Neural cell (in vitro differentiated cells): Measurements from ENCODE around the gene DACT2. TPM values are rescaled to one million over a fixed set of nuclear protein-coding genes. Genes with fewer than 3 reads are reported as not detected.

ENCODE experiments used
- H2AFZ ChIP-seq: fragments of 200-600, 300-800 bp; sonication (generic), shearing (Covaris generic); 2 replicates; pipeline ENCODE4 v1.6.0; 2014; ENCODE audit warnings: low read depth, mild to moderate bottlenecking, antibody characterized with exemption, low read length, moderate library complexity
- H3F3A ChIP-seq: fragments of 200-600 bp; shearing (Covaris generic); 2 replicates; pipeline ENCODE4 v1.6.1; 2016; ENCODE audit warnings: mild to moderate bottlenecking, moderate library complexity, mixed read lengths, antibody characterized with exemption, low read length; ENCODE audit not compliant: insufficient read depth, poor library complexity, severe bottlenecking
- H3K27ac ChIP-seq: fragments of 200-600, 300-800 bp; sonication (generic), shearing (Covaris generic); 2 replicates; pipeline ENCODE4 v1.5.1; 2014; ENCODE audit warnings: mild to moderate bottlenecking, low read length, moderate library complexity
- H3K27me3 ChIP-seq: fragments of 300-800, 200-600 bp; sonication (generic), shearing (Covaris generic); 2 replicates; pipeline ENCODE4 v1.6.0; 2014; ENCODE audit warnings: mild to moderate bottlenecking, low read depth, low read length, moderate library complexity; ENCODE audit not compliant: insufficient read depth
- H3K36me3 ChIP-seq: fragments of 300-800, 200-600 bp; sonication (generic), shearing (Covaris generic); 2 replicates; pipeline ENCODE4 v1.5.1; 2014; ENCODE audit warnings: mild to moderate bottlenecking, antibody characterized with exemption, low read length, moderate library complexity; ENCODE audit not compliant: insufficient read depth
- H3K4me2 ChIP-seq: fragments of 300-800, 200-600 bp; sonication (generic), shearing (Covaris generic); 2 replicates; pipeline ENCODE4 v1.6.0; 2014; ENCODE audit warnings: mild to moderate bottlenecking, low read length
- H3K4me3 ChIP-seq: fragments of 300-800, 200-600 bp; sonication (generic), shearing (Covaris generic); 2 replicates; pipeline ENCODE4 v1.5.1; 2014; ENCODE audit warnings: mild to moderate bottlenecking, low read length, moderate library complexity
- H3K79me2 ChIP-seq: fragments of 200-600 bp; shearing (Covaris generic); replicated peaks from 2 replicates; pipeline ENCODE4 v1.6.0; 2014; ENCODE audit warnings: mild to moderate bottlenecking, low read length, moderate library complexity; ENCODE audit not compliant: insufficient read depth
- H3K9ac ChIP-seq: fragments of 300-800, 200-600 bp; sonication (generic), shearing (Covaris generic); 2 replicates; pipeline ENCODE4 v1.6.1; 2016; ENCODE audit warnings: mild to moderate bottlenecking, low read length, mixed read lengths
- H3K9me2 ChIP-seq: fragments of 200-600 bp; shearing (Covaris generic); 2 replicates; pipeline ENCODE4 v1.6.1; 2016; ENCODE audit warnings: mild to moderate bottlenecking, low read length, mixed read lengths; ENCODE audit not compliant: insufficient read depth
- H3K9me3 ChIP-seq: fragments of 200-600, 300-800 bp; sonication (generic), shearing (Covaris generic); 2 replicates; pipeline ENCODE4 v1.6.1; 2016; ENCODE audit warnings: mild to moderate bottlenecking, mixed run types, low read length, moderate library complexity, mixed read lengths
- H4K20me1 ChIP-seq: fragments of 200-600 bp; shearing (Covaris generic); 2 replicates; pipeline ENCODE4 v1.6.1; 2016; ENCODE audit warnings: mild to moderate bottlenecking, mixed run types; ENCODE audit not compliant: insufficient read depth
- CTCF ChIP-seq: fragments of 450-650 bp; IDR thresholded peaks from 2 replicates; pipeline ENCODE4 v1.5.1; 2014; ENCODE audit warnings: antibody characterized with exemption, mild to moderate bottlenecking, moderate library complexity; ENCODE audit not compliant: poor library complexity, severe bottlenecking
- EP300 ChIP-seq: fragments of 450-650 bp; conservative IDR thresholded peaks from 2 replicates; pipeline ENCODE4 v1.6.1; 2014; ENCODE audit warnings: antibody characterized with exemption, mild to moderate bottlenecking, moderate library complexity; ENCODE audit not compliant: poor library complexity, severe bottlenecking
- EZH2 ChIP-seq: fragments of 200-600, 300-800 bp; shearing (Covaris generic), sonication (generic); IDR thresholded peaks from 2 replicates; pipeline ENCODE4 v1.6.1; 2014; ENCODE audit warnings: antibody characterized with exemption, low read length, borderline replicate concordance, mild to moderate bottlenecking; ENCODE audit not compliant: insufficient read depth, poor library complexity, severe bottlenecking
- MXI1 ChIP-seq: fragments of 450-650 bp; conservative IDR thresholded peaks from 2 replicates; pipeline ENCODE4 v1.6.1; 2014; ENCODE audit warnings: antibody characterized with exemption, mild to moderate bottlenecking; ENCODE audit not compliant: poor library complexity, severe bottlenecking
- POLR2AphosphoS5 ChIP-seq: IDR thresholded peaks from 2 replicates; pipeline ENCODE4 v1.6.1; 2012
- RAD21 ChIP-seq: fragments of 450-650 bp; conservative IDR thresholded peaks from 2 replicates; pipeline ENCODE4 v1.6.1; 2014; ENCODE audit warnings: antibody characterized with exemption, mild to moderate bottlenecking, moderate library complexity
- SMC3 ChIP-seq: fragments of 450-650 bp; conservative IDR thresholded peaks from 2 replicates; pipeline ENCODE4 v1.6.1; 2014; ENCODE audit warnings: antibody characterized with exemption, mild to moderate bottlenecking, moderate library complexity; ENCODE audit not compliant: poor library complexity
- TAF1 ChIP-seq: IDR thresholded peaks from 2 replicates; pipeline ENCODE4 v1.6.1; 2012; ENCODE audit warnings: low read depth
- polyA plus RNA-seq: library from polyadenylated mRNA; depleted of rRNA; stranded (reverse); fragments of >200 nt; gene quantifications from 2 replicates; pipeline ENCODE4 v1.2.3, GENCODE V29; 2014
- TF ChIP-seq, protein P1 (sequence below): IDR thresholded peaks from 2 replicates; pipeline ENCODE4 v1.6.1; 2012; ENCODE audit warnings: borderline replicate concordance

DACT2 gene
- polyA plus RNA-seq, 1 donor from 2014 or later, result 0.48 TPM

- Histone ChIP-seq H3K27me3 (no peaks in the 10 kb centered on the region), H3K4me2 (no peak overlapping the region), H3K79me2 (no peaks in the 10 kb centered on the region), H3K9me2 (no peaks in the 10 kb centered on the region), H3K9ac (no peak overlapping the region), H3F3A (no peaks in the 10 kb centered on the region), H3K27ac (no peak overlapping the region), H2AFZ (no peak overlapping the region), H4K20me1 (no peaks in the 10 kb centered on the region), H3K36me3 (no peaks in the 10 kb centered on the region), H3K4me3 (no peak overlapping the region), H3K9me3 (no peaks in the 10 kb centered on the region)
- TF ChIP-seq, protein P1, sequence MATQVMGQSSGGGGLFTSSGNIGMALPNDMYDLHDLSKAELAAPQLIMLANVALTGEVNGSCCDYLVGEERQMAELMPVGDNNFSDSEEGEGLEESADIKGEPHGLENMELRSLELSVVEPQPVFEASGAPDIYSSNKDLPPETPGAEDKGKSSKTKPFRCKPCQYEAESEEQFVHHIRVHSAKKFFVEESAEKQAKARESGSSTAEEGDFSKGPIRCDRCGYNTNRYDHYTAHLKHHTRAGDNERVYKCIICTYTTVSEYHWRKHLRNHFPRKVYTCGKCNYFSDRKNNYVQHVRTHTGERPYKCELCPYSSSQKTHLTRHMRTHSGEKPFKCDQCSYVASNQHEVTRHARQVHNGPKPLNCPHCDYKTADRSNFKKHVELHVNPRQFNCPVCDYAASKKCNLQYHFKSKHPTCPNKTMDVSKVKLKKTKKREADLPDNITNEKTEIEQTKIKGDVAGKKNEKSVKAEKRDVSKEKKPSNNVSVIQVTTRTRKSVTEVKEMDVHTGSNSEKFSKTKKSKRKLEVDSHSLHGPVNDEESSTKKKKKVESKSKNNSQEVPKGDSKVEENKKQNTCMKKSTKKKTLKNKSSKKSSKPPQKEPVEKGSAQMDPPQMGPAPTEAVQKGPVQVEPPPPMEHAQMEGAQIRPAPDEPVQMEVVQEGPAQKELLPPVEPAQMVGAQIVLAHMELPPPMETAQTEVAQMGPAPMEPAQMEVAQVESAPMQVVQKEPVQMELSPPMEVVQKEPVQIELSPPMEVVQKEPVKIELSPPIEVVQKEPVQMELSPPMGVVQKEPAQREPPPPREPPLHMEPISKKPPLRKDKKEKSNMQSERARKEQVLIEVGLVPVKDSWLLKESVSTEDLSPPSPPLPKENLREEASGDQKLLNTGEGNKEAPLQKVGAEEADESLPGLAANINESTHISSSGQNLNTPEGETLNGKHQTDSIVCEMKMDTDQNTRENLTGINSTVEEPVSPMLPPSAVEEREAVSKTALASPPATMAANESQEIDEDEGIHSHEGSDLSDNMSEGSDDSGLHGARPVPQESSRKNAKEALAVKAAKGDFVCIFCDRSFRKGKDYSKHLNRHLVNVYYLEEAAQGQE, result no peak
- no peak for TF ChIP-seq TAF1
- TF ChIP-seq EP300, result no peak
- TF ChIP-seq CTCF, result no peak
Measured at GRCh38 chr6:168279403-168279935, 40.1 kb downstream of the DACT2 start.

GRCh38 chr6:168278904-168279303 lies 40.7 kb downstream of the DACT2 start:
- no peaks in the 10 kb centered on the region for H3K36me3 ChIP-seq
- TF ChIP-seq RAD21, result no peak
- no peak for TF ChIP-seq TAF1
- TF ChIP-seq, protein P1, result no peak
- no peak for TF ChIP-seq POLR2AphosphoS5
- TF ChIP-seq MXI1, result no peak
- TF ChIP-seq EZH2, result no peak
- TF ChIP-seq CTCF, result no peak
- TF ChIP-seq SMC3, result no peak
- no peak for TF ChIP-seq EP300
- H3F3A ChIP-seq, result no peaks in the 10 kb centered on the region
- H3K4me3 ChIP-seq, result no peak overlapping the region
- no peak overlapping the region for H2AFZ ChIP-seq
- H3K4me2 ChIP-seq, result no peak overlapping the region
- H3K27ac ChIP-seq, result no peak overlapping the region
- H3K9me2 ChIP-seq, result no peaks in the 10 kb centered on the region
- H3K79me2 ChIP-seq, result no peaks in the 10 kb centered on the region
- no peaks in the 10 kb centered on the region for H4K20me1 ChIP-seq
- H3K9ac ChIP-seq, result no peak overlapping the region
- H3K27me3 ChIP-seq, result no peaks in the 10 kb centered on the region
- no peaks in the 10 kb centered on the region for H3K9me3 ChIP-seq
